C4-2B (cell line): ENCODE data around the gene DBP.

ENCODE experiments used
- CTCF ChIP-seq: fragments of 450-650 bp; conservative IDR thresholded peaks from 2 replicates; pipeline ENCODE4 v1.5.1; 2017; ENCODE audit warnings: mild to moderate bottlenecking
- ZFX ChIP-seq: fragments of 450-650 bp; IDR thresholded peaks from 2 replicates; pipeline ENCODE4 v1.6.1; 2017

GRCh38 chr19:48625891-48626327, 11.3 kb downstream of the DBP start:
- TF ChIP-seq CTCF (no peak), ZFX (no peak)
